HG03135 (cell line): ENCODE measurements around the gene LARP4B.

Source experiments
- ATAC-seq: cut with Tn5 transposase; IDR thresholded peaks from one replicate; pipeline ENCODE4 v1.9.1; 2021; ENCODE audit warnings: mild to moderate bottlenecking, moderate library complexity; ENCODE audit not compliant: unreplicated experiment

Gene LARP4B

DNA sequence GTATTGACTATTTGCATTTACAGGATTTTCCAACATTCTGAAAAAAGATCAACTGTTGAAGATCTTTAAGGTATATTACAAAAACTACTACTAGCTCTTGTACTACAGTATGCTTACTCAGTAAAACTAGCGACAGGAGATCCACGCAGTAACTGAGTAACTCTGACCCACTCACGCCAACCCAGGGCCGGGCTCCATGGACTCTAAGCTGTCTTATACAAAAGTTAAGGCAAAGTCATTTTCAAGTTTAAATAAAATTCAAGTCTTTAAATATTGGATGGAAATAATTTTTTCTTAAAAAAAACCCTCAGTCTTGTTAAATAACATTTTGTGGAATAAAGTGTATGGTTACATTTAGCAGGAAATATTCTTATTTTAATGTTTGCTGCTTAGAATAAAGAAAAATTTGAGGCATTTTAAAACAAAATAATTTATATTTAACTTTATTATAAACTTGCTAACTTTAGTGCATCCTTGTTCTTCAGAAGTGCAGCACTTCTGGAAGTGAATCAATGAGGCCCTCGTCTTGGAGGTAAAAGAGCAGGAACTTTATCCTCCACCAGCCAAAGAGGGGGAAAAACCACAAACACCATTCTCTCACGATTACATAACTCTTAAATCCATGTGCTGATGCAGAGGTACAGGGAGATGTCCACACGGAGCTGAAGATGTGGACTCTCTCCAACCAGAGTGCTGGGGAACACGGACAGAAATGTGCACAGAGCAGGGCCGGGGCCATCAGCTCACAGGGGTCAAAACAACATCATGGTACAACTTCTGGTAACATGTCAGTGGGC lies 119.9 kb downstream of the LARP4B start:
- ATAC-seq, result no peak

GRCh38 chr10:810351-810846 lies 121.1 kb downstream of the LARP4B start:
- no peak for ATAC-seq

DNA sequence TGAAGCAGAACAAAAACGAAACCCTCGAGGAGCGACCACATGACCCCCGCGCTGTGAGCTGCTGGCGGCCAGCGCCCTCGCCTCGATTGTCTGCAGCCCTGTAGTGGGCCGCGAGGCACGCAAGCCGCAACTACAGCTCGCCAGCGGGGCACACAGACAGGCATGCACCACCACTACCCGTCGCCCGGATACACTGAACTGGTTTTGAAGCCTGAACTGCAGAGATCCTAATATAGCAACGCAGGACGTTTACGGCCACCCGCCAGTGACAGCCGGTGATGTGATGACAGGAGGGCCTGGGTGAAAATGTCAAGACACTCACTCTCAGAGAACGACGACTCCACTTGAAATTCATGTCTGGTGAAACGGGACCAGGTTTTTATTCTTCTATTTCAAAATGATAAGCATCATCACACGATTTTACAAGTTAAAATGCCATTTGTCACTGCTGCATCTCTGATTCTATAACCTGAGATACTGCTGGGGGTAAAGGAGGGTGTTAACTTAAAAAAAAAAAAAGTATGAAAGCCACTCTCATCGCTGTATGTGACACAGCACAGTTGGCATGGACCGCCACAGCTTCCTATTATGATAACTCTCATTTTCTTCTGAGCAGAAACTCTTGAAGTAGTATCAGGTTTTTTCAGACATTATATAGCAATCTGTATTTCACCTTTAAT lies 121.7 kb downstream of the LARP4B start:
- ATAC-seq, result no peak

DNA sequence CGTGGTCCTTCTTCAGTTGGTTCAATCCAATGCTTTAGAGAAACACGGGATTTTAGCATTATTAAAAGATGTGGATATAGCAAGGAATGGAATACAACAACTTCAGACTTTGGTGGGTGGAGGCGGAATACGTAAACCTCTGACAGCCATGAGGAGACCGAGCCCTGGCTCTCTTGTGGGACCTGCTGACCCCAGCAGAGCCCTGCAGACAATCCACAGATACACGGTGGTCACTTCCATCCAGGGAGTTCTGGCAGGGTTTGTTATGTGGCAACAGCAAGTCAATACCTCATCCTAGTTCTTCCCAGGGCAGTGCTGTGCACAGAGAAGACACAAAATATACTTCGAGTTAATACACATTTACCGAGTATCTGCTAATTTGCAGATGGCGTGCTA lies 123.5 kb downstream of the LARP4B start:
- no peak for ATAC-seq

- ATAC-seq, result no peak
Measured at GRCh38 chr10:807163-807957, 124.1 kb downstream of the LARP4B start.

- ATAC-seq, result no peak
Measured at GRCh38 chr10:806451-807162, 124.9 kb downstream of the LARP4B start.

- no peak for ATAC-seq
Measured at GRCh38 chr10:805620-806305, 125.7 kb downstream of the LARP4B start.

DNA sequence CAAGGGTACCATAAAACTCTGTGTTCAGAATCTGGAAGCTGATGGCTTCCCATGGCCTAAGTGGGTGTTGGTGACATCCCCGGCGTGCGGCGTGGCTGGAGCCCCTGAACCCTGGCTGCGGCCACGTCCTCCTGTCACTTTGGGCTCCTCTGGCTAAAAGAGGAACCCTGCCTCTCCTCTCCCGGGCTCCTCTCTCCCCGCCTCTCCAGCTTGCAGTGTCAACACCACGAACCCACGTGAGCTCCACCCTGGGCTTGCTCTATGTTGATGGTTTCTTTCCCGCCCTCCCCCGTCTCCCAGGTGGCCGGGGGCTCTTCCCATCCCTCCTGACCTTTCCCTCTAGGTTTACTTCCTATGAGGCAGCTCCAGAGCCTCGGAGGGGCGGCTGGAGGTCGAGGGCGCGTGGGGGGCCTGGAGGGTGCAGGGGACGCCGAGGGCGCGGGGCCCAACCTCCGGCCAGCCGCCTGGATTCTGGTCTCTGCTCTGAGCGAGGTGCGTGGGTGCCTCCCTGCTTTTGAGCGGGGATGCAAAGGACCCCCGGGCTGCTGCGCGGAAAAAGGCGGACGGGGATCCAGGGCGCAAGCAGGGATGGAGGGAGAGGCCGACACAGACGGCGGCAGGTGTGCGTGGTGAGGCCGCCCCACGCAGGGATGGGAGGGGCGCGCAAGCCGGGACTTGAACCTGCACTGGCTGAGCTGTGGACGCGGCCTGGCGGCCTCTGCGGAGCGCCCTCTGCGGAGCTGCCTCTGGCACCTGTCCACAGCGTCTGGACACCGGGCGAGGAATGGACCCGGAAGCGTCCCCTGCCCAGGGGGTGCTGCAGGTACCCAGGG lies 126.5 kb downstream of the LARP4B start:
- ATAC-seq, result no peak

- no peak for ATAC-seq
Measured at GRCh38 chr10:804191-804781, 127.2 kb downstream of the LARP4B start.

DNA sequence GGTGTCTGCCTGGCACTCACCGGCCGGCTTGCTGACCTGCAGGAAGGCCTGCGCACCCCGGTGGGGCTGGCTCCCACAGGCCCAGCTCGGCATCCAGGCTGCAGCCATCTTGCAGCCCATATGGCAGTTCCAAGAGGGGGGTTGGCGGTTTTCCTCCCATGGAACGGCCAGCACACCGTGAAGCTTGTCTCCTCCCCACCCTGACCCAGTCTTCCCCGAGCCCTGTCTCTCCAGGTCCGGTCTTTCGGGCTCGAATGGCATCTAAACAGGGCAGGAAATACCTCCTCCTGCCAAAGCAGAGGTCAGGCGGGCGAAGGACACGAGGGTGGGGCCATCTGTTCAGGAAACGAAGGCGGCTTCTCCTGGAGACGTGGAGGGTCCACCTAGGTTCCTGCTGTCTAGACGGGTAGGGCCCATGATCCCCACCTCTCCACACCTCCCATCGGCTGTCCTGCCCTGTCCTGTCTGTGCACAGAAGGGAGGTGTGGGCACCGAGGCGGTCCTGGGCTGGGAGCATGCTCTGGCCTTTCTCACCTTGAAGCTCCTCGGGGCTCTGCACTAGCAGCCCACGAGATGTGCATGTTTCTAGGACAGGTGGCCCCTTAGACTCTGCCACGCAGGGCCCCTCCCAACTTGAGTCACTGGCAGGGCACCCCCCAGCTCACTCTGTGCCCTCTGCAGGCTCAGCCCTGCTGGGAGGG lies 128.3 kb downstream of the LARP4B start:
- ATAC-seq, result no peak

DNA sequence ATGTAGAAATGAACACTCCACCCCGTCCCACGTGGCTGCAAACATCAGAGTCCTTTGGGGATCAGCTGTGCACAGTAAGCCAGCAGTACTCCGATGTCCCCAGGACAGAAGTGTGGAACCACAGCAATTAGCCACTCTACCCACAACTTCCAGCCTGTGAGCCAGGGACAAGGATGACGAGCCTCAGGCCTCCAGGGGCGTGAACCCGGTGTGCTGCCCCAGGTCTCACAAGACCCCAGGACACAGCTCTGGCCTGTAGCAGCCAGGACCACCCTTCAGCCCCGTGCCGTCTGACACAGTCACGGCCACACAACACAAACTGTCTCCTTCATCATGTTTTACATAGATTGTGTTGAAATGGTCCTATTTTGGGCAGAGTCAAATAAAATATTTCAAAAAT lies 129.0 kb downstream of the LARP4B start:
- no peak for ATAC-seq

DNA sequence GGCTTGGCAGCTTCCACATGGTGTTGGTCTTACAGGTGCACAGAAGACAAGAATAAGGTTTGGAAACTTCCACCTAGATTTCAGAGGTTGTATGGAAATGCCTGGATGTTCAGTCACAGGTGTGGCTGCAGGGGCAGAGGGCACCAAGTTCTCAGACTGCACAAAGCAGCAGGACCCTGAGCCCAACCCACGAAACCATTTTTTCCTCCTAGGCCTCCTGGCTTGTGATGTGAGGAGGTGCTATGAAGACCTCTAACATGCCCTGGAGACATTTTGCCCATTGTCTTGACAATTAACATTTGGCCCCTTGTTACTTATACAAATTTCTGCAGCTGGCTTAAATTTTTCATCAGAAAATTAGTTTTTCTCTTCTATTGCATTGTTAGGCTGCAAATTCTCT lies 134.3 kb downstream of the LARP4B start:
- no peak for ATAC-seq

GRCh38 chr10:796233-796632 lies 135.3 kb downstream of the LARP4B start:
- ATAC-seq, result no peak

GRCh38 chr10:794382-794956 lies 137.0 kb downstream of the LARP4B start:
- no peak for ATAC-seq

GRCh38 chr10:792792-793100 lies 138.8 kb downstream of the LARP4B start:
- no peak for ATAC-seq

DNA sequence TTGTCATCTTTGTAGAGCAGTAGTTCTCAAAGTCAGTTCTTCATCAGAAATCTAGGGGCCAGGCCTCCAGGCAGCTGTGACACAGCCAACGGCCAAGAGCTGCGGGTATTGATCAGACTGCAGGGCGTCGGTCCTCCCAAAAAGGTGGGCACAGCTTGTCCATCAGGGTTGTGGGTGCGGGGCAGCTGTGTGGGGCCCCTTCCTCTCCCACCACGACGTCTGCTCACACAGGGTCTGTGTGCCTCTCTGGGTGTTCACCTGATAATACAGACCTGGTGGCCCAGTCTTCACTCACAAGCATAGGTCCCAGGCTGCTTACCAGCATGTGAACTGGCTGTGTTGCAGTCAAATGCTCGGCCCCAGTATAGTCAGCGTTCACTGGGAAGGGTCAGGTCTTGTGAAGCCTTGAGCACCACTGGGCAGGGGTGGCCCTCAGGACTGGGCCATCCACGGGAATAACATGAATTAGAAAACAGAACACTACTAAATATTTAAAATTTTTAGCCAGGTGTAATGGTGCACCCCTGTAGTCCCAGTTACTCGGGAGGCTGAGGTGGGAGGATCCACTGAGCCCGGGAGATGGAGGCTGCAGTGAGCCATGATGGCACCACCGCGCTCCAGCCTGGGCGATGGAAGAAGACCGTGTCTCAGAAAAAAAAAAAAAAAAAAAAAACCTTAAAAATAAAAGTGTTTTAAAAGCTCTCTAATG lies 139.3 kb downstream of the LARP4B start:
- no peak for ATAC-seq

DNA sequence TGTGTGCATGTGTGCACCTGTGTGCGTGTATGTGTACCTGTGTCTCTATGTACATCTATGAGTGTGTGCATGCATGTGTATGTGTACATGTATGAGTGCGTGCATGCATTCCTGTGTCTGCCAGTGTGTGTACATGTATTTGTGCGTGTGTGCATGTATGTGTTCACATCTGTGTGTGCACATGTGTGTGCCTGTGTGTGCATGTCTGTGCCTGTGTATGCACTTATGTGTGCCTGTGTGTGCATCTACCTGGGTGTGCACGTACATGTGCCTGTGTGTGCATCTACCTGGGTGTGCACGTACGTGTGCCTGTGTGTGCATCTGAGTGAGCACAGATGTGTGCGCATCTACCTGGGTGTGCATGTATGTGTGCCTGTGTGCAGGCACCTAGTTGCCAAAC lies 139.9 kb downstream of the LARP4B start:
- no peak for ATAC-seq
